AG09319 (cell line): ENCODE data around the gene CPNE4.

ENCODE experiments used
- DNase-seq: peaks from one replicate; pipeline ENCODE4 v3.0.0-alpha.2; 2010; ENCODE audit warnings: low read depth; ENCODE audit errors: extremely low read depth
- TF ChIP-seq, protein P1 (sequence below): IDR thresholded peaks from 2 replicates; pipeline ENCODE4 v1.5.1; 2011; ENCODE audit warnings: low read depth, mild to moderate bottlenecking, inconsistent platforms, low read length, moderate library complexity

Gene CPNE4

DNA sequence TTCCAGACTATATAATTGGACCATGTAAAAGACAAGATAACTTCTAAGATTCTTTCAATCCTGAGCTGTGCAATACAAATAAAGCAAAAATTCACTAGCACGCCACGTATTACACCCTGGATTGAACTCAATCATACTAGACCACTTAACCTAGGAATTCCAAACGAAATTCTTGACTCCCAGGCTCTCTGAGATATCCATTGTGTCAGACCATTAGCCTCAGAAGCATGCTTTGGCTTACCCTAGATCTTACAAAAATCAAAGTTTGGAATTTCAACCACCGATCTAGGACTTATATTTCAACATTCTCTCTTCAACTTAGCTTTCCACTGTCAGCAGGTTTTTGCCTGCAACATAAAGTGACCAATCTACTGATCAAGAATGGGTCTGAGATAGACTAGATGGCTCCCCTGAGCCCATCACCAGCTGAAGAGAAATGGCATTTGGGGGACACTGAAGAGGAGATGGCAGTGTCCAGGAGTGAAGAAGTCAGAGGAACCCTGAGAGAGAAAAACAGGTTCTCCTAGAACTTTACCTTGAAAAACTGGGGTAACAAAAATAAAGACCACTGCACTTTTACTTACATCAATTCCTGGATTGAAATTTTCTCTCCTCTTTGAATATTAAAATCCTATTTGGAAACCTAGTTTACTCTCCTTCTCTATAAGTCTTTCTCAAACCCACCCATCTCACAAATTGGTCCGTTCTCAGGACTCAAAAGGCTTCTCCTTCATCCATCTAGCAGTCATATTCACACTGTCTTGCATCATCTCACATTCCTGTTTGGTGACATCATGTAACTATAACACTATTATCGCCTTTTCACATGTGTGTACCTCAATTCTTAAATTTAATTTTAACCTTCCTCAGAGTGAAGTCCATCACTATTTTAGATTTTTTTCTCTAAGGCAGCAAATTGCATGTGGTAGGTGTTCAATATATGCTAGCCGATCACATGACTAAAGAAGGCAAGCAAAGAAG lies 18.5 kb downstream of the CPNE4 start:
- no peak for DNase-seq
- TF ChIP-seq, protein P1, sequence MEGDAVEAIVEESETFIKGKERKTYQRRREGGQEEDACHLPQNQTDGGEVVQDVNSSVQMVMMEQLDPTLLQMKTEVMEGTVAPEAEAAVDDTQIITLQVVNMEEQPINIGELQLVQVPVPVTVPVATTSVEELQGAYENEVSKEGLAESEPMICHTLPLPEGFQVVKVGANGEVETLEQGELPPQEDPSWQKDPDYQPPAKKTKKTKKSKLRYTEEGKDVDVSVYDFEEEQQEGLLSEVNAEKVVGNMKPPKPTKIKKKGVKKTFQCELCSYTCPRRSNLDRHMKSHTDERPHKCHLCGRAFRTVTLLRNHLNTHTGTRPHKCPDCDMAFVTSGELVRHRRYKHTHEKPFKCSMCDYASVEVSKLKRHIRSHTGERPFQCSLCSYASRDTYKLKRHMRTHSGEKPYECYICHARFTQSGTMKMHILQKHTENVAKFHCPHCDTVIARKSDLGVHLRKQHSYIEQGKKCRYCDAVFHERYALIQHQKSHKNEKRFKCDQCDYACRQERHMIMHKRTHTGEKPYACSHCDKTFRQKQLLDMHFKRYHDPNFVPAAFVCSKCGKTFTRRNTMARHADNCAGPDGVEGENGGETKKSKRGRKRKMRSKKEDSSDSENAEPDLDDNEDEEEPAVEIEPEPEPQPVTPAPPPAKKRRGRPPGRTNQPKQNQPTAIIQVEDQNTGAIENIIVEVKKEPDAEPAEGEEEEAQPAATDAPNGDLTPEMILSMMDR, result no peak

DNA sequence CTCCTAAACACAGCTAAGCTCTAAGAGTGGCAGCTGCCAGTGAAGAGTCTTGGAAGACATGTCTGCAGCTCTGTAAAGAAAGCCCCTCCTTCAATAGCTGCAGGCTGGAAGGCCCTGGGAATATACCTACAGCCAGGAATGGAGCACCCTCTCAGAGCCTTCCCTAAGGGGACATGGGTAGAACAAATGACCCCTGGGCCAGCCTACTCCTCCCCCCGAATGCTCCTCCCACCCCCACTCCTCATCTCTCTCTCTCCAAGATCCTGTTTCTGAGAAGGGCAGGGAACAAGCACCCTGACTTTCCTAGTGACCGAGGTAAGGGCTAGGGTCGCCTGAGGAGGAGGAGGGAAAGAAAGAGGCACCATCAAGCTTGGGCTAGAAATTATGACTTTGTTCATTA lies 20.7 kb downstream of the CPNE4 start:
- TF ChIP-seq, protein P1, result no peak
- DNase-seq, result no peak

DNA sequence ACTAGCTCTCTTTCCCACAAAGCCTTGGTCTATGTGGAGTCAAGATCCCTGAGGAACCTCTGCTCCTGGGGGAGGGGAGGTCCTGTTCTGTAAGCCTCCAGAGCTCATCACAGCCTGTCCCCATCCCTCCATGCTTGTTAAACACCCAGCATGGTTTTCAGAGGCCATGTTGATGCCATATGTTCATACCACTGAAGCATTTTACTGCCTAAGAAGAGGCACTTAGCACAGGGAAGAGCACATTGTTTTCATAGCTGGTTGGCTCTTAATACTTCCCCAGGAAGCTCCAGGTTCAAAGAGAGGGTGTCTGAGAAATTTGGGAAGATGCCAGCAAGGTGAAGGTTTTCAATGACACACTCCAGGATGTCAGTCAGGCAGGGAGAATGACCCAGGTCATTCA lies 25.6 kb downstream of the CPNE4 start:
- no peak for DNase-seq
- TF ChIP-seq, protein P1, result no peak

DNA sequence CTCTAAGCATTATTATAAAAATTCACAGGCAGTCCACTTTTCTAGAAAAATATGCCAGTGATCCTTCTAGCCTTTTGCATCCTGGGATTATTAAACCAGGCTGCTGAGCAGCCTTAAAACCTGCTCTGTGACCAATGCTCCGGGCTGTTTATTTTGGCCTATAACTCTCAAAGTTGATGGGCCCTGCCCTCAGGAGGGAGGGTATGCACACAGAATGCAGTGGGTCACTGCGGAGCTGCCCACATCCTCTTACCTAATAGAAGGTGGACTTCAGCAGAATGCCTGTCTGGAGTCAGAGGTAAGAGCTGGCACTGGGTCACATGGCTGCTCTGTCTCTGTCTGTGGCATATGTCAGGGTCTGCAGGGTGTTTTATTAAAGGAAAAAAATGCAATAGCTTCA lies 26.0 kb downstream of the CPNE4 start:
- TF ChIP-seq, protein P1, result no peak
- no peak for DNase-seq

DNA sequence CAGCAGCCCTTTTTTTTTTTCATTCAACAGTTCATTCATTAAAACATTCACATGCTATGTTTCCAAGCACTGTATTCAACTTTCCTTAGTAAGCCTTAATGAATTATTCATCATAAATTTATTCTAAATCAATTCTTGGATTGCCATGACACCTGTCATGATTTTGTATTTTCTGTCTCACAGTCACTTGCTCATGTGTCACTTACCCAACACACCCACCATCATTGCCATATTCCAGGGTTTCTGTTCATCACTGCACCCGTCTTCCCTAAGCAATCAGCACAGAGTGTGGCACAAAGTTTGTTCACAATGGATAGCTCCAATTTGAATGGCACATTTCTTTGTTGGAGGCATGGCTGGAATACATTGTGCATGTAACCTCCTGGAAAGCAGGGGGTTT lies 27.2 kb downstream of the CPNE4 start:
- no peak for DNase-seq

DNA sequence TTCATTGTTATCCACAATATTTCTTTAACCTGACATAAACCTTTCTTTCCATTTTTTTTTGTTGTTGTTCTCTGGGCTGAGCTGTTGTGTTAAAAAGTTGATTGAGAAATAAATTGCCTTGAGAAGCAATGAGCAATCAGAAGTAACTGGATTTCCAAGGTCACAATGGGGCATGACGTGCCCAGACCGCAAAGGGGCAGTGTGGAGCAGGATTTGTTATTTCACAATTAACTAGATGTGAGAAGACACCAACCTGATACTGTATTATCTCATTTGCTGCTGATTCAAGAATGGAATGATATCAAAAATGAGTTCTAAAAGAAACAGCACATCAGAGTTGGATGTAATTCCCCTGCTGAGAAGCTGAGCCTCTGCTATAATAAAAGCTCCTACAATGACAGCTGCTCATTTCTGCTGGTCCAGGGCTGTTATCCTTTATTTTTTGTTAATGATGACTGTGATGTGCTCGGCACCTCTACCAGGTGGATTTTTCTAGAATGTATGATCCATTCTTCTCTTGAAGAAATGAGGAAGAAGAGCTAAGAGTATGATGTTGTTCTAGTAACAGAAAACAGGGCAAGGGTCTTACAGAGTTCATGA lies 28.1 kb downstream of the CPNE4 start:
- no peak for DNase-seq
- TF ChIP-seq, protein P1, result peak; percentile 62

More for the DNA sequence above, 27.2 kb downstream of the CPNE4 start:
- TF ChIP-seq, protein P1, result no peak

DNA sequence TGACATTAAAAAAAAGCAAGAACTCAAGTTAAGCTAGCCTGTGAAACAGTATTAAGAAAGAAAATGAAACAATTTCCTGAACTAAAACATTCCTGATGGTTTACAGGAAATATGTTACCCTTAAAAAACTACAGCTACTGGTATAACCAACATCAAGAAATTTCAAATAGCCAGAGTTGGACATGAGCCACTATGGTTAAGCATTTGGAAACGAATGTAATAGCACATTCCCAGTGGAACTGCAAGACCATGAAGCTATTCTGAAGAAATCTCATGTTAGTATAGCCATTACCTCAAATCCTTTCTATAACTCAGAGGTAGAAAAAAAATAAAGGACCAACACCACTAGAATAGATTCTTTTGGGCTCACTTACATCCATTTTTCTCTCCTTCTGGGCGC lies 30.2 kb downstream of the CPNE4 start:
- TF ChIP-seq, protein P1, result no peak

More for the DNA sequence above, 30.2 kb downstream of the CPNE4 start:
- no peak for DNase-seq
